ENCODE data around the gene MAP2K1.
"Not testable (repeated sequence)": the region's sequence is repeated elsewhere in the genome, so short reads cannot be mapped to it uniquely, and the experiment has no call there.

Gene MAP2K1

GRCh38 chr15:66374179-66374578 lies 12.5 kb upstream of the MAP2K1 start:
- H3K27ac ChIP-seq (ENCODE audit: low read depth in 2 of 2, low read length in 2 of 2): no peak overlapping the region
- no peaks in the 10 kb centered on the region for H3K27me3 ChIP-seq (ENCODE audit: control insufficient read depth in 2 of 2, insufficient read depth in 2 of 2, low read length in 2 of 2)
- H3K4me1 ChIP-seq (ENCODE audit: control insufficient read depth in 2 of 2, insufficient read depth in 2 of 2, low read length in 2 of 2): peaks cover 0 to 2% of the 10 kb centered on the region in 2 donors
- no peak overlapping the region for H3K4me3 ChIP-seq (ENCODE audit: low read length in 2 of 2)
- H3K9me3 ChIP-seq (ENCODE audit: control insufficient read depth in 2 of 2, low read length in 2 of 2): no peaks in the 10 kb centered on the region
- no peak overlapping the region for H3K9ac ChIP-seq (ENCODE audit: low read depth in 1 of 2, low read length in 2 of 2)
- no peaks in the 10 kb centered on the region for H3K36me3 ChIP-seq (ENCODE audit: control insufficient read depth in 2 of 2, insufficient read depth in 2 of 2, low read length in 2 of 2)

DNA sequence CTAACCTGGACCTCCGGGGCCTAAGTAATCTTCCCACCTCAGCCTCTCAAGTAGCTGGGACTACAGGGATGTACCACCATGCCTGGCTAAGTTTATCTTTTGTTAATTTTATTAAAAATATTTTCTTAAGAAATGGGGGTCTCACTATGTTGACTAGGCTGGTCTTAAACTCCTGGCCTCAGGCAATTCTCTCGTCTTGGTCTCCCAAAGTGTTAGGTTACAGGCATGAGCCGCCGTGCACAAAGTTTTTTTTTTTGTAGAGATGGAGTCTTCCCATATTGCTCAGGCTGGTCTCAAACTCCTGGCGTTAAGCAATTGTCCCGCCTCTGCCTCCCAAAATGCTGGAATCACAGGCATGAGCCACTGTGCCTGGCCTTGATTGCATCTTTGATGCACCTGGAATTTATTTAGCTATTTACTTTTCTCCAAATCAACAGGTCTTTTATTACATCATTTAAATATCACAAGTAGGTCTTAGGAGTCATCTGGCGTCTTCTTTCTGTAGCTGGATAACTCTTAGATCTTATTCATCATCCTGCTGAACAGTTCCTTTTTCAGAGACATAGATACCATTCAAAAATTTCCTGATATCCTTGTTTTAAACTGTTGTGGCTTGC lies 7.8 kb upstream of the MAP2K1 start:
- Histone ChIP-seq H3K4me3 (ENCODE audit: low read length in 2 of 2) (no peak overlapping the region), H3K9ac (ENCODE audit: low read depth in 1 of 2, low read length in 2 of 2) (no peak overlapping the region), H3K27ac (ENCODE audit: low read depth in 2 of 2, low read length in 2 of 2) (no peak overlapping the region), H3K27me3 (ENCODE audit: control insufficient read depth in 2 of 2, insufficient read depth in 2 of 2, low read length in 2 of 2) (no peaks in the 10 kb centered on the region), H3K4me1 (ENCODE audit: control insufficient read depth in 2 of 2, insufficient read depth in 2 of 2, low read length in 2 of 2) (no peaks in the 10 kb centered on the region), H3K36me3 (ENCODE audit: control insufficient read depth in 2 of 2, insufficient read depth in 2 of 2, low read length in 2 of 2) (no peaks in the 10 kb centered on the region), H3K9me3 (ENCODE audit: control insufficient read depth in 2 of 2, low read length in 2 of 2) (no peaks in the 10 kb centered on the region)

GRCh38 chr15:66381376-66381775 lies 5.3 kb upstream of the MAP2K1 start:
- not testable (repeated sequence) for H3K27ac ChIP-seq (ENCODE audit: low read depth in 2 of 2, low read length in 2 of 2); H3K4me3 ChIP-seq (ENCODE audit: low read length in 2 of 2); H3K9me3 ChIP-seq (ENCODE audit: control insufficient read depth in 2 of 2, low read length in 2 of 2); H3K9ac ChIP-seq (ENCODE audit: low read depth in 1 of 2, low read length in 2 of 2); H3K27me3 ChIP-seq (ENCODE audit: control insufficient read depth in 2 of 2, insufficient read depth in 2 of 2, low read length in 2 of 2); H3K36me3 ChIP-seq (ENCODE audit: control insufficient read depth in 2 of 2, insufficient read depth in 2 of 2, low read length in 2 of 2); H3K4me1 ChIP-seq (ENCODE audit: control insufficient read depth in 2 of 2, insufficient read depth in 2 of 2, low read length in 2 of 2)

DNA sequence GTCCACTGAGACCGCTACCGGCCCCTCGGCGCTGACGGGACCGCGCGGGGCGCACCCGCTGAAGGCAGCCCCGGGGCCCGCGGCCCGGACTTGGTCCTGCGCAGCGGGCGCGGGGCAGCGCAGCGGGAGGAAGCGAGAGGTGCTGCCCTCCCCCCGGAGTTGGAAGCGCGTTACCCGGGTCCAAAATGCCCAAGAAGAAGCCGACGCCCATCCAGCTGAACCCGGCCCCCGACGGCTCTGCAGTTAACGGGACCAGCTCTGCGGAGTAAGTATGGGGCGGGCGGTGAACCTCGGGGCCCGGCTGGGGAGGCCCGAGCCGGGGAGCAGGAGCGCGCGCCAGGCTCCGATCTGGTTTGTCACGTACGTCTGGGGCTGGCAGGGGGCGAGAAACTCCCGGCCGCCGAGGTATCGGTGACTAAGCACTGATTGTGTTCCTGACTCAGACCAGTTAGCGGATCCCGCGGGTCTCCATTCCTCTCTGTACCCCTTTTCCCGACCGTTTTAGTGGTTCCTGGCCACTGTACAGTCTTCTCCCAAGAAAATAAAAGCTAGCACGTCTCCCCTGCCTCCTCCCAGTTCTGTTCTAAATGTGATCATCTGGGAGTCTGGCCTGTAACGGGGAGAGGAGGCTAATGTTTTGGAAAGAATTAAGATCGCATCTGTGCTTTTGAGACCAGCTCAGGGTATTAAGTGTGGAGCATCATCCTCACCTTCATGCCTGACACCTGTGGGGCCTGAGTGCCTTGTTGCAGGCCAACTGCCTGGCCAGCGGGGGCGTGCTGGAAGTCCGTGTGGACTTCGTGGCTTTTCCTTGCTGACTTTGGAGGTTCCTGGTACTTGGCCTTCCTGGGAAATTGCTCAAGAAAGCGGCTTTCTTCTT lies 691 bp downstream of the MAP2K1 start:
- no peaks in the 10 kb centered on the region for H3K27me3 ChIP-seq (ENCODE audit: control insufficient read depth in 2 of 2, insufficient read depth in 2 of 2, low read length in 2 of 2)
- peak overlapping the region; percentile 57 to 82 for H3K9ac ChIP-seq (ENCODE audit: low read depth in 1 of 2, low read length in 2 of 2)
- peaks cover 11 to 15% of the 10 kb centered on the region in 2 donors for H3K4me1 ChIP-seq (ENCODE audit: control insufficient read depth in 2 of 2, insufficient read depth in 2 of 2, low read length in 2 of 2)
- peak overlapping the region; percentile 83 to 86 for H3K27ac ChIP-seq (ENCODE audit: low read depth in 2 of 2, low read length in 2 of 2)
- no peaks in the 10 kb centered on the region for H3K9me3 ChIP-seq (ENCODE audit: control insufficient read depth in 2 of 2, low read length in 2 of 2)
- H3K36me3 ChIP-seq (ENCODE audit: control insufficient read depth in 2 of 2, insufficient read depth in 2 of 2, low read length in 2 of 2): no peaks in the 10 kb centered on the region
- H3K4me3 ChIP-seq (ENCODE audit: low read length in 2 of 2): peak overlapping the region; percentile 80 to 83

DNA sequence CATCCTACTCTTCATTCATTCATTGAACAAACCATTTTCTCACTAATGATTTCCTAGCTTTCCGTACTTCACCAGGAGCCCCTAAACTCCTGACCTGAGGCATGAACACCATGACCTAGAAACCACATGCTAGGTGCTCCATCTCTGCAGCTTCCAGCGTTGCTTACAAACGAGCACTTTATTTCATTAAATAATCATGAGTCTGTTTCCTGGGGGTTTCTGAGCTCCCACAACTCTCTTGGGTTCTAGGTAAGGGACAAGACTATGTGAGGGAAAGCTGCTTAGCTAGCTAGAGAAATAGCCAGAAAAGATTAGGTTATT lies 1.3 kb downstream of the MAP2K1 start:
- Histone ChIP-seq H3K9ac (ENCODE audit: low read depth in 1 of 2, low read length in 2 of 2) (peak overlapping the region; percentile 57 to 82), H3K27ac (ENCODE audit: low read depth in 2 of 2, low read length in 2 of 2) (no peak overlapping the region), H3K36me3 (ENCODE audit: control insufficient read depth in 2 of 2, insufficient read depth in 2 of 2, low read length in 2 of 2) (no peaks in the 10 kb centered on the region), H3K9me3 (ENCODE audit: control insufficient read depth in 2 of 2, low read length in 2 of 2) (no peaks in the 10 kb centered on the region), H3K4me3 (ENCODE audit: low read length in 2 of 2) (peak overlapping the region; percentile 80 to 83), H3K4me1 (ENCODE audit: control insufficient read depth in 2 of 2, insufficient read depth in 2 of 2, low read length in 2 of 2) (peaks cover 11 to 15% of the 10 kb centered on the region in 2 donors), H3K27me3 (ENCODE audit: control insufficient read depth in 2 of 2, insufficient read depth in 2 of 2, low read length in 2 of 2) (no peaks in the 10 kb centered on the region)

- no peak overlapping the region for H3K9ac ChIP-seq (ENCODE audit: low read depth in 1 of 2, low read length in 2 of 2)
- H3K4me1 ChIP-seq (ENCODE audit: control insufficient read depth in 2 of 2, insufficient read depth in 2 of 2, low read length in 2 of 2): peaks cover 11 to 15% of the 10 kb centered on the region in 2 donors
Measured at GRCh38 chr15:66388576-66388975, 1.9 kb downstream of the MAP2K1 start.

GRCh38 chr15:66389098-66389858 lies 2.6 kb downstream of the MAP2K1 start:
- H3K4me1 ChIP-seq (ENCODE audit: control insufficient read depth in 2 of 2, insufficient read depth in 2 of 2, low read length in 2 of 2): peaks cover 11 to 15% of the 10 kb centered on the region in 2 donors
- no peak overlapping the region for H3K27ac ChIP-seq (ENCODE audit: low read depth in 2 of 2, low read length in 2 of 2)
- no peaks in the 10 kb centered on the region for H3K36me3 ChIP-seq (ENCODE audit: control insufficient read depth in 2 of 2, insufficient read depth in 2 of 2, low read length in 2 of 2)
- H3K9ac ChIP-seq (ENCODE audit: low read depth in 1 of 2, low read length in 2 of 2): no peak overlapping the region
- no peak overlapping the region for H3K4me3 ChIP-seq (ENCODE audit: low read length in 2 of 2)
- H3K27me3 ChIP-seq (ENCODE audit: control insufficient read depth in 2 of 2, insufficient read depth in 2 of 2, low read length in 2 of 2): no peaks in the 10 kb centered on the region
- H3K9me3 ChIP-seq (ENCODE audit: control insufficient read depth in 2 of 2, low read length in 2 of 2): no peaks in the 10 kb centered on the region

More at GRCh38 chr15:66388576-66388975, 1.9 kb downstream of the MAP2K1 start:
- H3K9me3 ChIP-seq (ENCODE audit: control insufficient read depth in 2 of 2, low read length in 2 of 2): no peaks in the 10 kb centered on the region
- no peaks in the 10 kb centered on the region for H3K36me3 ChIP-seq (ENCODE audit: control insufficient read depth in 2 of 2, insufficient read depth in 2 of 2, low read length in 2 of 2)
- H3K27me3 ChIP-seq (ENCODE audit: control insufficient read depth in 2 of 2, insufficient read depth in 2 of 2, low read length in 2 of 2): no peaks in the 10 kb centered on the region
- peak overlapping the region in 1 of 2 donors; percentile 83 for H3K4me3 ChIP-seq (ENCODE audit: low read length in 2 of 2)
- H3K27ac ChIP-seq (ENCODE audit: low read depth in 2 of 2, low read length in 2 of 2): no peak overlapping the region

GRCh38 chr15:66389859-66390381 lies 3.2 kb downstream of the MAP2K1 start:
- H3K9me3 ChIP-seq (ENCODE audit: control insufficient read depth in 2 of 2, low read length in 2 of 2): no peaks in the 10 kb centered on the region
- no peak overlapping the region for H3K27ac ChIP-seq (ENCODE audit: low read depth in 2 of 2, low read length in 2 of 2)
- no peak overlapping the region for H3K9ac ChIP-seq (ENCODE audit: low read depth in 1 of 2, low read length in 2 of 2)
- H3K27me3 ChIP-seq (ENCODE audit: control insufficient read depth in 2 of 2, insufficient read depth in 2 of 2, low read length in 2 of 2): no peaks in the 10 kb centered on the region
- H3K4me3 ChIP-seq (ENCODE audit: low read length in 2 of 2): no peak overlapping the region
- peaks cover 11 to 15% of the 10 kb centered on the region in 2 donors for H3K4me1 ChIP-seq (ENCODE audit: control insufficient read depth in 2 of 2, insufficient read depth in 2 of 2, low read length in 2 of 2)
- no peaks in the 10 kb centered on the region for H3K36me3 ChIP-seq (ENCODE audit: control insufficient read depth in 2 of 2, insufficient read depth in 2 of 2, low read length in 2 of 2)

DNA sequence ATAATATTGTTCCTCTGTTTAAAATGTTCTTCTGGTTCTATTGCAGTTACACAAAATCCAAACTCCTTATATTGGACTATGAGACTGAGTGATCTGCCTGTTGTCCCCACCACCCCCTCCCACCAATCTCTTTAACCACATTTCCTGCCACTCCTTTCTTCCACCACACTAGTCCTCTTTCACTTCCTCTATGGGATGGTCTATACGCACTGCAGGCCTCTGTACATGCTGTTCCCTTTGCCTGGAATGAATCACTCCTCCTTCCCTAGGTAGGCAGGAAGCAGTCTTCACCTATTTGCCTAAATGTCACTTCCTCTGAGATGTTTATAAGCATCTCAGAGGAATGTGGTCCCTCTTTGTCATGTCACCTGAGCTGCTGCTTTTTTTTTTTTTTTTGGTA lies 4.0 kb downstream of the MAP2K1 start:
- H3K27ac ChIP-seq (ENCODE audit: low read depth in 2 of 2, low read length in 2 of 2): peak overlapping the region in 1 of 2 donors; percentile 15
- no peaks in the 10 kb centered on the region for H3K9me3 ChIP-seq (ENCODE audit: control insufficient read depth in 2 of 2, low read length in 2 of 2)
- no peak overlapping the region for H3K9ac ChIP-seq (ENCODE audit: low read depth in 1 of 2, low read length in 2 of 2)
- no peaks in the 10 kb centered on the region for H3K27me3 ChIP-seq (ENCODE audit: control insufficient read depth in 2 of 2, insufficient read depth in 2 of 2, low read length in 2 of 2)
- no peak overlapping the region for H3K4me3 ChIP-seq (ENCODE audit: low read length in 2 of 2)
- peaks cover 11 to 15% of the 10 kb centered on the region in 2 donors for H3K4me1 ChIP-seq (ENCODE audit: control insufficient read depth in 2 of 2, insufficient read depth in 2 of 2, low read length in 2 of 2)
- H3K36me3 ChIP-seq (ENCODE audit: control insufficient read depth in 2 of 2, insufficient read depth in 2 of 2, low read length in 2 of 2): no peaks in the 10 kb centered on the region

GRCh38 chr15:66393037-66393436 lies 6.3 kb downstream of the MAP2K1 start:
- H3K36me3 ChIP-seq (ENCODE audit: control insufficient read depth in 2 of 2, insufficient read depth in 2 of 2, low read length in 2 of 2); H3K9ac ChIP-seq (ENCODE audit: low read depth in 1 of 2, low read length in 2 of 2); H3K4me3 ChIP-seq (ENCODE audit: low read length in 2 of 2); H3K27me3 ChIP-seq (ENCODE audit: control insufficient read depth in 2 of 2, insufficient read depth in 2 of 2, low read length in 2 of 2); H3K27ac ChIP-seq (ENCODE audit: low read depth in 2 of 2, low read length in 2 of 2); H3K4me1 ChIP-seq (ENCODE audit: control insufficient read depth in 2 of 2, insufficient read depth in 2 of 2, low read length in 2 of 2); H3K9me3 ChIP-seq (ENCODE audit: control insufficient read depth in 2 of 2, low read length in 2 of 2): not testable (repeated sequence)

Data from mucosa of rectum (tissue), 2 donors.